ENCODE results near the gene IQSEC3.

The IQSEC3 gene

DNA sequence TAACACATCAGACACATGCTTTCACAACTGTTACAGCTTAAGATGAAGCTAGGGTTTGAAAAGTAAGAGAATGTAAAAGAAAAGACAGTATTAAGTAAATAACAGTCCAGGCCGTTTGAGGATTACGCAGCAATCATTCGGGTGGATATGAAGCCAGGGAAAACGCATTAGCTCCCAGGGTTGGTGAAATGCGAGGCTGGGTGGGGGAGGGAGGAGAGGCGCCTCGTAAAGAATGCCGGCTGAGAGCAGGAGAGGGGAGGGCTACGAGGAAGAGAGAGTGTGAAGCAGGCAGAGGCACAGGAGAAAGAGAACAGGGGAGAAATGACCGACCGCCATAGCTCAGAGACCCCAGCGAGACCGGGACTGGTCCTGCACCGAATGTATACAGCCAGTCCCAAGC is 73.0 kb downstream of the IQSEC3 start:
- ChIA-PET POLR2A (no interaction called here), CTCF (interaction anchor here (1.3 kb wide), 1 partner anchor 11 kb away, joined by 3 read pairs; no protein-coding TSS in a partner anchor)
- DNase-seq (ENCODE audit: extremely low spot score), result no peak
- TF ChIP-seq, protein P1, sequence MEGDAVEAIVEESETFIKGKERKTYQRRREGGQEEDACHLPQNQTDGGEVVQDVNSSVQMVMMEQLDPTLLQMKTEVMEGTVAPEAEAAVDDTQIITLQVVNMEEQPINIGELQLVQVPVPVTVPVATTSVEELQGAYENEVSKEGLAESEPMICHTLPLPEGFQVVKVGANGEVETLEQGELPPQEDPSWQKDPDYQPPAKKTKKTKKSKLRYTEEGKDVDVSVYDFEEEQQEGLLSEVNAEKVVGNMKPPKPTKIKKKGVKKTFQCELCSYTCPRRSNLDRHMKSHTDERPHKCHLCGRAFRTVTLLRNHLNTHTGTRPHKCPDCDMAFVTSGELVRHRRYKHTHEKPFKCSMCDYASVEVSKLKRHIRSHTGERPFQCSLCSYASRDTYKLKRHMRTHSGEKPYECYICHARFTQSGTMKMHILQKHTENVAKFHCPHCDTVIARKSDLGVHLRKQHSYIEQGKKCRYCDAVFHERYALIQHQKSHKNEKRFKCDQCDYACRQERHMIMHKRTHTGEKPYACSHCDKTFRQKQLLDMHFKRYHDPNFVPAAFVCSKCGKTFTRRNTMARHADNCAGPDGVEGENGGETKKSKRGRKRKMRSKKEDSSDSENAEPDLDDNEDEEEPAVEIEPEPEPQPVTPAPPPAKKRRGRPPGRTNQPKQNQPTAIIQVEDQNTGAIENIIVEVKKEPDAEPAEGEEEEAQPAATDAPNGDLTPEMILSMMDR (IDR thresholded peaks at IDR 0.05; ENCODE audit: control extremely low read depth, extremely low read depth, low read depth, missing control alignments), result no peak

DNA sequence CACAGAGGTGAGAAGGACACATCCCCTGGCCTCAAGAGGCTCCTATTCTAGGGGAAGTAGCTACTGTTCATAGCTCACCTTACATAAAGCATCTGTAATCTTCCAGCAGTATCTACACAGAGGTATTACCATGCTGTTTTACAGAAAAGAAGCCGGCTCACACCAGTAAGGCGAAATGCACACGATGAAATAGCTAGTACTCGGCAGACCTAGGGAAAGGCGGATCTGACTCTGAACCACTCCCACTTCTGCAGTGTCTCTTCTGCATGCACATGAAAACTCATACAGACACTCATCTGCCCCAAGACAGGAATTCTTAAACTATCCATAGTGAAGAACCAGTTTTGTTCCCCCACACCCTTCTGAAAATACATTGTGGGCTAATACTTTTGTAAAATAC is 73.6 kb downstream of the IQSEC3 start:
- POLR2A ChIA-PET, result no interaction called here
- no peak for DNase-seq (ENCODE audit: extremely low spot score)
- CTCF ChIA-PET, result interaction anchor here (1.3 kb wide), 1 partner anchor 11 kb away, joined by 3 read pairs; no protein-coding TSS in a partner anchor
- TF ChIP-seq, protein P1 (IDR thresholded peaks at IDR 0.05; ENCODE audit: control extremely low read depth, extremely low read depth, low read depth, missing control alignments), result no peak

DNA sequence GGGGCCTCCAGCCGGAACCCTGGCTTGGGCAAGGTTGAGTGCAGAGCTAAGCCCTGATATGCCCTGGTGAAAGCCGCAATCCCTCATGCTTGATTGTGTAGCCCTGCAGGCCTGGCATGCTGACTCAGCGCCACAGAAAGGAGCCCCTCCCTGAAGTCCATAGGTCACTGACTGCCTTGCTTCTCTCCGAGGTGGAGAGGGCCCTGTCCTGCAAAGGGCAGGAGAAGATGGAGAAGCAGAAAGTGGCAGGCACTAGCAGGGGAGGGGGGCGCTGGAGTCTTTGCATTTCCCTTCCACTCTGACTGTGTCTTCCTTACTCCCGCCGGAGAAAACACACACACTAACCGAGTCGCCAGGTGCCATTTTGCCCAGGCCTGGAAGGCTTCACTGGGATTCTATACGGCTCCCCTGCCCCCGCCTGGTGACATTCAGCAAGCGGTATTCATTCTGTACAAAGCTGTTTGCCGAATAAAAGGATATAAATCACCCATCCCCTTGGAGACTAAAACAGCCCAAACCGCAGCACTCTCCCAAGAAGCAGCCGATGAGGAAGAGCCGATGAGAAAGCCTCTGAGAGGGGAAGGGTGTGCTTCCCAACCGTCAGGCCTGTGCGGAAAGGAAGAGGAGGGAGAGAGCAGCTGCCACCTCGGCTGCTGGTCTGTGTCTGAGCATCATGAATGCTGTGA is 77.5 kb downstream of the IQSEC3 start:
- no peak for DNase-seq (ENCODE audit: extremely low spot score)
- TF ChIP-seq, protein P1 (IDR thresholded peaks at IDR 0.05; ENCODE audit: control extremely low read depth, extremely low read depth, low read depth, missing control alignments), result no peak
- ChIA-PET POLR2A (no interaction called here), CTCF (no interaction called here)

DNA sequence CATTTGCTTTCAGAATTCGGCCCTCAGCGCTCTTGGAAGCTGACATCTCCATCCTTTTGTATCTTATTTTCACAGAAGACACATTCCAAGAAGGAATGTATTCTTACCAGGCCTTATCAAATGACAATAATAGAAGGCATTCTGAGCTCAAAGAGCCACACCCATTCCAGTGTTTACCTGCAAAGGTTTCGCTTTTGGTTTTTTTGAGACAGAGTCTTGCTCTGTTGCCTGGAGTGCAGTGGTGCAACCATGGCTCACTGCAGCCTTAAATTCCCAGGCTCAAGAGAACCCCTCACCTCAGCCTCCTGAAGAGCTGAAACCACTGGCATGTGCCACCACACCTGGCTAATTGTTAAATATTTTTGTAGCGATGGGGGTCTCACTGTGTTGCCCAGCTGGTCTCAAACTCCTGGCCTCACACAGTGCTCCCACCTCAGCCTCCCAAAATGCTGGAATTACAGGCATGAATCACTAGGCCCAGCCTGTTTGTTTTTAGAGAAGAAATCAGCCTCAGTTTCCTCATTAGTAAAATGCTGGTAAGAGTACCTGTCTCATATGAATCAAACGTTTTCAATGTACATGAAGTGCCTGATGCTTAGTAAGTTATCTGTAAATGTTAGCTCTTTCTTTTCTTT is 78.2 kb downstream of the IQSEC3 start:
- TF ChIP-seq, protein P1 (IDR thresholded peaks at IDR 0.05; ENCODE audit: control extremely low read depth, extremely low read depth, low read depth, missing control alignments), result no peak
- ChIA-PET POLR2A (no interaction called here), CTCF (interaction anchor here (1.2 kb wide), 1 partner anchor 38 kb away, joined by 3 read pairs; no protein-coding TSS in a partner anchor)

DNA sequence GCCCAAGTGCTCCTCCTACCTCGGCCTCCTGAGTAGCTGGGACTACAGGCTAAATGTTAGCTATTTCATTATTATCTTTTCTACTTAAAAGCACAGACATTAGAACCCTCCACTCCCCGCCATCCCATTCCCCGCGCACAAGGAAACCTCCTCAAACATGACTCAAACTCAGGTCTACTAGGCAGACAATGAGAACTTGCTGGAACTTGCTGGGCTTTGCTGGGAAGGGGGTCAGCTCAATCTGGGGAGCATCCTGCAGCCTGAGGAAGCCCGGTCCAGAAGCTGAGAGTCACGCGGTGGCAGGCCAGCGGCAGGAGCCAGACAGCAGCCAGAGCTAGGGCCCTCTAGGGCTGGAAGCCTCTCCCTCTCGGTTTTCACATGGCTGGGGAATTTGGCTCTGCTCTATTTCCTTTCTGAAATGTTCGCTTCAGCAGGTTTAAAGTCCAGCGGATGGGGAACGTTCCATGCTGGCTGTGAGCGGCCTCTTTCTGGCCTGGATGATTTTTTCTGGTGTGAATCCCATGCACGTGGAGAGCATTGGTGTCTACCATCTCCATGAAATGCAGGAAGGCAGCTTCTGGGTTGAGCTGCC is 78.9 kb downstream of the IQSEC3 start:
- TF ChIP-seq, protein P1 (IDR thresholded peaks at IDR 0.05; ENCODE audit: control extremely low read depth, extremely low read depth, low read depth, missing control alignments), result no peak
- DNase-seq (ENCODE audit: extremely low spot score), result no peak
- ChIA-PET POLR2A (no interaction called here), CTCF (interaction anchor here (1.2 to 1.3 kb wide), 2 partner anchors 10 to 39 kb away, joined by 3 to 4 read pairs; no protein-coding TSS in a partner anchor)

More for the DNA sequence above, 78.2 kb downstream of the IQSEC3 start:
- no peak for DNase-seq (ENCODE audit: extremely low spot score)

DNA sequence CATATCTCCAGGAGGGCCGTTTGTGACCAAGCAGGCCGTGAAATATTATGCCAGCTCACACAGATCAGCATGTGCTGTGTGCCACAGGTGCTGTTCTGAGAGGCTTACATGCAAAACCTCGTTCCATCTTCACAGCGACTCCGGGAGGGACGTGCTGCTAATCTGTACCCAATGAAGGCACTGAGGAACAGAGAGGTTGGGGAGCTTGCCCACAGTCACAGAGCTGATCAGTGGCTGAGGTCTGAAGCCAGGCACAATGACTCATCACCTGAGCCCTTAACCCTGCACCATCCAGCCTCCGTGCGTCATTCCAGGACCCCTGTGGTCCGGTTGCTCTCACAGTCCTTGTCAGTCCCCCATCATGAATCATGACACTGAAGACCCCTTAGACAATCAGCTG is 80.7 kb downstream of the IQSEC3 start:
- no peak for DNase-seq (ENCODE audit: extremely low spot score)
- TF ChIP-seq, protein P1 (IDR thresholded peaks at IDR 0.05; ENCODE audit: control extremely low read depth, extremely low read depth, low read depth, missing control alignments), result no peak
- ChIA-PET POLR2A (no interaction called here), CTCF (no interaction called here)

Measured in GM10248 (cell line).